Stimulated activated CD4-positive, alpha-beta T cell treated with anti-CD3 and anti-CD28 coated beads, TNF-alpha, amount 100 ng/mL, for 4 hours (primary cell): Measurements from ENCODE around the gene TMEFF2.

Experiments
- DNase-seq, 3 experiments: peaks; one replicate each; pipeline ENCODE4 v3.0.0-alpha.2; 2020; ENCODE audit warnings: low read depth in 3 of 3

TMEFF2 gene

DNA sequence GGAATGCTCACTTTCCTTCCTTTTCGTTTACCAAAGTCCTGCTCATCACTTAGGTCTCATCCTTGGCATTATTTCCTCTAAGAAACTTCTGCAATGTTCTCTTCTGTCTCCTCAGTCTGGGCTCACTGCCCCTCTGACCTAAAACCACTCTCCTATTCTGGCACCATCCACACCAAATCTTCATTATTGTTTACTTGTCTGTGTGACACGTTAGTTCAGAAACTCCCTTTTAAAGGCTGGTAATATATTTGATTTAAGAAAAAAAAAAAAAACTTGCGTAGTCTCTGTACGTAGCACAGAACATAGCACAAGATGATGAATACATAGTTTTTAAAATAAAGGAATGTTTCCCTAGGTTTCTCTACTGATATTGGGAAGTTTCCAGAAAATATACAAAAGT is 229.0 kb downstream of the TMEFF2 start:
- no peak for DNase-seq

DNA sequence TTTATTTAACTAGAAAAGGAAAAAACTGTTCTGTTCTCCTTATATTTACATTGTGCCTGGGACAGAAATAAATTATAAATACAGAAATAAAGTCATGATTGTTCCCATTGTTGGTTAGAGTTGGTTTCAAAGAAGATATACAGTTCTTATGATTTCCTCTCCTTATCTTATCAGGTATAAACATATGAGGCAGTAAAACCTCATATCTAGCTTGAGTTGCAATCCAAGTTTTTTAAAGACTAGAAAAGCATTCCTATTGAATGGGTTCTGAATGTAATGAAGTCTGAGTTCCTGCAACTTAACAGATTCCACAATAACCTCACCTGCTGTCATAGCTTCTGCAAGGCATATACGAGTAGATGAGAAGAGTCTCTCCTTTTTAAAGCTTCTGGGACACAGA is 233.2 kb downstream of the TMEFF2 start:
- no peak for DNase-seq

DNA sequence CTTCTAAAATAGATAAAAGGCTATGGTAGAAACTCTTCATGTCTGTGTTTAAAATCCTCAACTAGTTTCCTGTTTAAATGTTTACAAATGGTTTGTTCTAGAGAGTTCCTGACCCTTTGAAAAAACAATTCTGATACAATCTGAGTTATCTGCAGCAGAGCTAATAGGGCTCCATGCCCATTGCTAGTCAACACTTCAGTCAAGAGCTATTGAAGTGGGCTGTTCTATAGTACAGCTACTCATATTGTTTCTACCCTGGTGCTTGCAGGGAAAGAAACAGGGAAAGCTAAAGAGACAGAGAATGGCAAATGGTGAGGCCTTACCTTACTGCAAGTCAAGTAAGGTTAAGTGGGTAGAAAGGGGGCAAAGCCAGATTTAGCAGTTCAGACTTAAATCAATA is 235.5 kb downstream of the TMEFF2 start:
- DNase-seq: no peak

DNA sequence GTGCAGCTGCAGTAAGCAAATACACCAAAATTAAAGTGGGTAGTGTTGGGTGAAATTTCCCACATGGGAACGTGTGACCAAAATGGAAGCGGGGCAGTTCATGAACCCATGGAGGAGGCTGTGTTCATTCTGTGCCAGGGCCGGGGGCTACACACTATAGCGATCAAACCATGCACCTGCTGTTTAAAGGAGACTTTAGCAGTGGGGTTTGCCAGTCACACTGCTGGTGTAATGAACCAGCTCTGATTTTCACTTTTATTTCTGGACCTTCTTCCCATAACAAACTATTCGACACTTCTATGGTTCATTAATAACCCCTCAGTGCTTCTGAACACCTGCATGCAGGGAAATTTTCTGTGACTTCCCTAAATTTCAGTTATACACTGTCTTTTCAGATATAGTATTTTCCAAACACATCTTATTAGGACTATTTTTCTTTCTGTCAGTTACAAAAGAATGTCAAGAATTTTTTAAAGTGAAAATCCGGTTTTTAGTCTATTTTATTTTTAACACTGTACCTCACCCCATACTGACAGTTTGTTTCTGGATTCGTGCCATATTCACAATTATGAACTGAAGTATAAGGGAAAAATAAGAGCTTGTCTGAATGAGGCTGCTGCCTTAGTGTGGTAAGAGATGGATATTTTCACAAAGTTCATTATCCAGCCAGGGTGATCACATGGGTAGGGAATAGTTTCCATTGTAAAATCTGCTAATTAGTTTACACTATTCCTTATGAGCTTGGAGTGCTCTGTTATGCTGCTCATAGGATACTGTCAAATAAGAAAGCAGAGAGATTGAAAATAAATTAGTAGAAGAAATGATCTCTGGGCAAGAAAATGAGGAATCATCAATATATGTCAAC is 236.5 kb downstream of the TMEFF2 start:
- DNase-seq: no peak

DNA sequence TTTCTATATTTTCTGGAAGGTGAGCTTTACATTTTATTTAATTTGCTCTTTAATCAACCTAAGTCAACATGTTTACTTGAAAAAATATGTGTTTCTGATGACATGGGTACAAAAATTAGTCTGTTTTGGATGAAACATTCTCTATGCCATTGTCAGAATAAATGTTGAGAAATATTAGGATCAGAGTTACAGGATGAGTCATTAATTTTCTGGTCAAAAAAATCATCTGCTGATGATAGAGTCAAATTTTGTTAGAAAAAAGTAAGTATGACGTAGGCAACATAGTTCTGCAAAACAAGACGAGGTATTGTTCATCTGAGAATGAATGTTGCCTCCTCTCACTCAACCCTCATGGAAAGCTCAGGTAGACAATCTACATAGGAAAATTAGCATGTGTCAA is 240.3 kb downstream of the TMEFF2 start:
- DNase-seq: no peak

DNA sequence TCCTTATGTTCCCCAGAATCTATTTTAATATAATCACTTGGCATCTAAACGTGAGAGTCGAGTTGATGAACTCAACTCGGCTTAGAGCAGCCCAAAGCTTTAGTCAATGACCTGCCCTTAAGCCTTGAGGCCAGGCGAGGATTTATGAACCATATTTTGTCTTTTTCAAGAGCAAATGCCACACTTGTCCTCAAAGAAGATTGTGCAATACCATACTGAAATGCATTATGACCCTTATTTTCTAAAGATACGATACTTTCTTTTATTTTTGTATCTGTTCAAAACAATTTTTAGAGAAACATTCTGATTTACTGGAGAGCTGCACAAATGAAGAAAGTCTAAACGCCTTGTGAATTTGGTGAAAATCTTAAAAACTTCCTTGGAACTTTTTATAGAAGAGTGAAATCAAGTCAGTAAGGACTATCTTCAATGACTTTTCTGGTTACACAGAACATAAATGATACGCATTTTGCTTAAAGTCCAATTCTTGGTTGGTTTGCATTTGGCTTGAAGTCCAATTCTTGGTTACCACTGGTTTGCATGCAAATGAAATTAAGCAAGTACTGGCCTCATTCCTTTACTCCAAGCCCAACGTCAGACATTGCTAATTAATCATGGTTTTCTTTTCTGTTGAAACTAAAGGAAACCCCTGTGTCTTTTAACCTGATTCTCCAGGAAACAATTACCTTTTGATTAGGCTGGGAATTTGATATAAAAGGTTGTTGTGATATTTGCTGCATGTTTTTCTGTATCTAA is 242.0 kb downstream of the TMEFF2 start:
- no peak for DNase-seq

DNA sequence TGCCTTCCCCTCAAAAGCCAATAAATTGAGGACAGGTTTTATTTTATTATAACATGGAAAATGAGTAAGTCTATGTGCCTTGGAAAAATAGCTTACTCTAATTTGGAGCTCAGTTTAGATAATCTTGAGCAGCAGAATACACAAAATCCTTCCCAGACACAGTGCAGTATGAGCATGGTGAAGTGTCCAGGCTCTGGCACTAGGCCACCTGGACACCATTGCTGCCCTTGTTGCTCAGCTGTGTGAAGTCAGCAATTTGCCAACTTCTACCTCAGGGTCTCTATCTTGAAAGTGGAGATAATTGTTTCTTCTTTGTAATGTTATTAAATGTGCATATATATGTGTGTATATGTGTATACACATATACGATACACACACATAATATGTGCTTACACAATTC is 242.9 kb downstream of the TMEFF2 start:
- no peak for DNase-seq

DNA sequence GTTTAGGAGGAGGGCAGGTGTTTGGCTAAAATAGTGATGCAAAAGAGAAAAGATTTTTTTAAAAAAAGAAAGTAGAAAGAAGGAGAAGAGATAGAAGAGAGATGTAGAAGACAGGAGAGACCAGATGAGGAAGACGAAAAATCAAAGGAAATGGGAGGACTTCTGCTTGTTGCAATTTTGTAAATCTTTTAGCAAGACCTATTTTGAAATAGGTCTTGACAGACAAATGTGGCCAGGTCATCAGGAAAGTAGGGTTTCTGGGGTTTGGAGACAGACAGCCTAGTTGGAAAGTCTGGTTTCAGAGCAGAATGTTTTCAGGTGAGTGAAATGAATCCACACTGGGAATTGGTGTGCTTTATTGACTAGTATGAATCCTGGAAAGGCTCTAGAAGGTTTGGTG is 243.4 kb downstream of the TMEFF2 start:
- no peak for DNase-seq

DNA sequence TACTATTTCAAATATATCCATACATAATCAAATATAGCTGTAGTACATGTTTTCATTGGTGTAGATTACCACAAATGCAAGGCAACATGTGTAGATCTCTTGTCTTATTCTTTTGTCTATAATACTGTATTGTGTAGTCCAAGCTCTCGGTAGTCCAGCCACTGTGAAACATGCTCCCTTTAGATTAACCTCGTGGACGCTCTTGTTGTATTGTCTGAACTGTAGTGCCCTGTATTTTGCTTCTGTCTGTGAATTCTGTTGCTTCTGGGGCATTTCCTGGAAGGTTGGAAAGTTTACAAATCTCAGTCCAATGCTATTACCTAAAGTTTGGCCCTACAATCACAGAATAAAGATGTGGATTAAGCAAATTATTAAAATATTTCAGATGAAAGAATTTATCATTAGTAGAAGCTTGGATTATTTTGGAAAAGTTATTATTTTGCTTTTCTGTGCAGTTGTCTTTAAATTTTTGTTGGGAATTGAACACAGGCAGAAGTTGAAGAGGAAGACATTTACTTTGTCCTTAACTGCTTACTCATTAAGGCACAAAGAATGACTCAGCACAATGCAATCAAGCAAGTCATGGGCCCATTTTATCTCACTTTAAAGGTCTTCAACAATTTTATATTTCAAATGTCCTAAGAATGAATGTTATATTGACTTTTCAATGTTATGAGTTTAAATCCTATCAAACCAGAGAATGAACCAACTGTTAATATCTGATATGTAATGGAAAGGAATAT is 244.4 kb downstream of the TMEFF2 start:
- DNase-seq: no peak

DNA sequence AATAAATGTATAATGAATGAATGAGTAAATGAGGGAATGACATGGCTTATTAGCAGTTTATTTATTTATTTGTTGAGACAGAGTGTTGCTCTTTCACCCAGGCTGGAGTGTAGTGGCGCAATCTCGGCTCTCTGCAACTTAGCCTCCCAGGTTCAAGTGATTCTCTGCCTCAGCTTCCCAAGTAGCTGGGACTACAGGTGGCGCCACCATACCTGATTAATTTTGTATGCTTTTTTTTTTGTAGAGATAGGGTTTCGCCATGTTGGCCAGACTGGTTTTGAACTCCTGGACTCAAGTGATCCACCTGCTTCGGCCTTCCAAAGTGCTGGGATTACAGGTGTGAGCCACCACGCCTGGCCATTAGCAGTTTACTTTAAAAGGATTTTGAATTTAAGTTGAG is 247.5 kb downstream of the TMEFF2 start:
- DNase-seq: no peak

DNA sequence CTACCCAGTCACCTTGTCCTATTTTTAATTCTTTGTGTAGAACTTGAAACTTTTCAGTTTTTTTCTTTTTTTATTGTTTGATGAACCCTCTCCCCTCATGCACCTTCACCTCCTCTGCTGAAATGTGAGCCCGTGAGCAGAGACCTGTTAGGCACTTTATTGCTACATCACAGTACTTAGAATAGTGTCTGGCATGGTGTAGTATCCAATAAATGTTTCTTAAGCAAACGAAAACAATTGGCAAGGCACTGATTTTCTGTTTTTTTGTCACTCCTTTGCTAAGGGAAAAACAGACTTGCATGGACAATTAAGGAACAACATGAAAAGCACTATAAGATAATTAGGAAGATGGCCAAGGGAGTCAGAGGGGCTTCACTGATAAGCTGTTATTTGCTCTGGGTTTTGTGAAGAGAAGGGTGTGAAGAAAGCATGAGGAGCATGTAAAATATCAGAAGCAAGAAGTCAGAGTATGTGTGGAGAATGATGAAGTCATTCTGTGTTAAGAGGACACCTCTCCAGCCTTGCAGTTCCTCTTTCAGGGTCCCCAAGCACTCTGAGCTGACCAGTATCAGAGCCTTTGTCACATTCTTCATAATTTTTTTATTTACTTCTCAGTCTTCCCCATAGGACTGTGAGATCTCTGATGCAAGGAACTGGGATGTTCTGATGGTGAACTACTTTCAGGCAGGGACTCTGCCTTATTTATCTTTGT is 248.1 kb downstream of the TMEFF2 start:
- no peak for DNase-seq

DNA sequence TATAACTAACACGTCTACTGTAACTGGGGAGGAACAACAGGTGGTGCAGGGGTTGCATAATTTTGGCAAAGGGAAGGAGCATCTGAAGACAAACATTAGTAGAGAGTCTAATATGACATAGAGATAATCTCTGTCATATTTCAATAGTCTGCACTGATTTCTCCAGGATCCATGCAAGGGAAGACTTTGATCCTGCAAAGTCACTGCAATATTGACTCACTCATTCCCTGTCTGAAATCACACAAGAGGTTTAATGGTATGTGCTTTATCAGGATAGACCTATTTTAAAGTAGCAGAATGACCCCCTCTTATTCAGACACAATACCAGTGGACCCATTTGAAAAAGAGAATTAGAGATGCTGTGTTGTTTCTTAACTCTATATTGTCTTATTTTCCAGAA is 249.1 kb downstream of the TMEFF2 start:
- no peak for DNase-seq

DNA sequence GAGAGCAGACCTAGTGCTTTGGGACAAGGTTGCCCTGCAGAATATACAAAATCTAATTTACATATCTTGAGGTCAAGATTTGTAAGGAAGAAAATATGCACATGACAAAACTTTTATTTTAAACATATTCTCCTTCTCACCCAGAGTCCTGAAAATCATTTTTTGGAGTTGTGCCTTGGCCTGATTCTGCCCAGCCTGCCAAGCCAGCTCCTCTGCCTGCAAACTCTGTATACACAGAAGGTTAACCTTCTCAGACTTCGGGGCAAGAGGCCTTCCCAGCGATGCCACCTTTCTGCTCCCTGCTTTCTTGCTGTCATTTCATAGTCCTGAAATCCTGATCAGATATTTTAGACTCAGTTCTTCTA is 252.0 kb downstream of the TMEFF2 start:
- no peak for DNase-seq

DNA sequence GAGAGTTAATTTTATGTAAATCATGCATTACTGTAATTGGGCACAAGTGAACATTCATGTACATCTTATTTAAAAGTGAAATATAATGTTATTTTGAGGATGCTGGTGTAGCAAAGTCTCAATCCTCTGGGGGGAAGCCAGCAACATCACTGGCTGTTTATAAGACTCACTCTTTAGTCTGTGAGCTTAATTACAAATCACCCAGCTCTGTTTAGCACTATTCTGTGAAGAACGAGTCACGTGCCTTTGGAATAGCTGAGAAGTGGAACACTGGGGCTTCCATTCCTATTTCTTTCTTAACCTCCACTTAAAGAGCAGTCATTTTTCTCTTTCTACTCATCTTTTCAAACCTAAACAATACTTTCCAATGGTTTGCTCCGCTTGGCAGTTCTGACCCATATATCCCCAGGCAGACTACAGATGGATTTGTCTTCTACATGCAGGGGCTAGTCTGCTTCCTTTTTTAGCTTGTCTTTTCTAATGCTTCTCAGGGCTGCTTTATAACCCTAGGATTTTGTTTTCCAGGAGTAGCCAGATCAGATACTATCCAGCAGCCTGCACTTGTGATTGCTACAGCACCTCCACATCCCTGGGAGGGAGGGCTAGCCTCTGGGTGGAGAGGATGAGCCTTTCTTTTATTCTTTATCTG is 252.5 kb downstream of the TMEFF2 start:
- no peak for DNase-seq

DNA sequence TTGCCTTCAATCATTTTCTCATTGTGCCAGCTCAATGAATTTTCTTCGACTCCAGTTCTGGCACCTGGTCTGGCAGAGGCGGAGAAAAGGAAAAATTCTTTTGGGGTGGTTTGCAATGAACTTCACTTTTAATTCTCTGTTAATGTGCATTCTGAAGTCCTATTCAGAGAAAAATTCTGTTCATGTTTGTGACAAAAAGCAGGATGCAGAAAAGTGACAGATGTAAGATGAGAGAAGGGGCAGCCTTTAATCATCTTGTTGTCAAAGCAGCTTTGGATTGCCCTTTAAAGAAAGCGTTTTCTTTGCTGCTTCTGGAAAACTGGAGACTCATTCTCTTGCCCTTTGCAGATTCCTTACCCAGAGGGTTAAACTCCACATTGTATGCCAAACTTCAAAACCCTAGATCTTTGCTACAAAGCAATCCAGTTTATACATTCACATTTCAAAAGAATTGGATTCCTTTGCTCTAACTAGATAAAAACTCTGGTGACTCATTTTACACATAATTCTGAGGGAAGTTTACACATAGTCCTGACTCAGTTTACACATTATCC is 253.3 kb downstream of the TMEFF2 start:
- no peak for DNase-seq

DNA sequence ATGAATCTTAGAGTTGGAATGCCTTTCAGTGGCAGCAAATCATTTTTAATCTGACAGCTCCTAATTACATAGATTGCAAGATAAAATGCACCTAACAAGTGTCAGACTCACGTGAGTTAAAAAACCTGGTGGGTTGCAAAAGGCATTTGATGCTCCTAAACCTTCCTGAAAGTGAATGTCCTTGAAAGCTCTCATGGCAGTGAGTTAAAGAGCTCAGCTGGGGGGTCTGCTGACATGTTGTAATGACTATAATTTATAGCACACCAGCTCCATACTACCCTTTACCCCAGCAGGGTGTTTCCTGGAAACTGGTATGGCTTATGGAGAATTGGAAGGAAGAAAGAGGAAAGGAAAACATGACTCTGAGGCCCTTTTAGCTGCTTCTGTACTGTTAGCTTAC is 256.0 kb downstream of the TMEFF2 start:
- DNase-seq: no peak

DNA sequence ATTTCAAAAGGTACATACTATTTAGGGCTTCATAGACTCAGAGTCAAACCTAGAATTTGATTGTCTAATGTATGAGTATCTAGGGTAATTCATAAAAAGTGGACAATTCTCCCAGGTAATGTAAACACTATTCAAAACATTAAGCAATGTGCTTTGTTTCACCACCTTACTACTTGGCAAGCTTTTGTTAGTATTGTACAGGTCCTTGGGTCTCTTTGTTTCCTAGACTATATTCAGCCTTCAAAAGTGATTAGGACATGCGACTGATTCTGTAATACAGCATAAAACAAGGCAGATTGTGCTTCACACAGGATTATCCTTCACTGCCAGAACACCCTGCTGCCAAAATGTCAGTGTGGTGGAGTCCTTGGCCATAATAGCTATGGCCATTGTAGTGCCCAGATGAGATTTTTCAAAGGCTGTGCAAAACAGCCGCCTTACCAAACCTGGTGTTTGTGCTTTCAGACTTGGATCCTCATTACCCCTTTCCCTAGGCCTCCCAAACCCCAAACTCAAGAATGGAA is 257.8 kb downstream of the TMEFF2 start:
- DNase-seq: no peak

DNA sequence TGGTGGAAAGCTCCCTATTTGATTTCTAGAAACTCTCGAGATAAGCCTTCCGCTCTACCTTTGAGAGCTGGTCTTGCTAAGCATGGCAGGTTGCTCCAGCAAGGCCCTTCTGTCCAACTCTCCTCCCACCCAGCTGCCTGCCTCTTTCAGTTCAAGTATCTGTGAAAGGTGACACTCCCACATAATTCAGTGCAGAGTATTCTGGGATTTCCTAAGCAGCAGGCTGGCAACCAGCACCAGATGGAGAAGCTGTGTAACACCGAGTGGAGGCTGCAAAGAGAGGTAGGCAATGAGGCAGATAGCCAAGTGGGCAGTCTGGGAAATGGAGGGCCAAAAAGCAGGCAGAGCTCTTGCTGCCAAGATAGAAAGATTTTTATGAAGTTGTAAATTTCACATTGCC is 259.5 kb downstream of the TMEFF2 start:
- no peak for DNase-seq

DNA sequence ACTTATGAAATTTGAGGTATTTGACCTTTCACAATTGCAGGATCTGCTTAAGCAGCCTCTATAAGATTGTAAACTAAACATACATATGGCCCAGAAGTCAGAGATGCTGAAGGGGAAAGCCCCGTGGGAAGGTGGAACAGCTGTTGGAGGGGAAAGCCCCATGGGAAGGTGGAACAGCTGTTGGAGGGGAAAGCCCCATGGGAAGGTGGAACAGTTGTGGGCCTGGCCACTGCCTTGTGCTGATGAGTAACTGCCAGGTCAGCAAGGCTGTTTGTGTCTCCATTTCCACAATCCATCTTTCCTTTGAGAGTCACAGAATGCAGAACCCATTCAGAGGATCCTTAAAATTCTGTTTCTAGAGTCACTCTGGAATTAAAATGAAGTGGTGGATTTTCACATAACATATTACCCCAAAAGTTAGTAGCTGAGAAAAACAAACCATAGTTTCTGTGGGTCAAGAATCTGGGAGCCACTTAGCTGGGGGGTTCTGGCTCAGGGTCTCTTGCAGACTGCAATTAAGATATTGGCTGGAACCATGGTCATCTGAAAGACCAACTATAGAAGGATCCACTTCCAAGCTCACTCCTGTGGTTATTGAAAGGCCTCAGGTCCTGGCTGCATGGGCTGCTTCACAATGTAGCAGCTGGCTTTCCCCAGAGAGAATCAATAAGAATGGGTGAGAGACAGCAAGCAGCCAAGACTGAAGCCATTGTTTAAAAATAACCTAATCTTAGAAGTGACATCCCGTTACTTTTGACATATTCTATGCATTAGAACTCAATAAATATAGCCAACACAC is 261.2 kb downstream of the TMEFF2 start:
- no peak for DNase-seq

DNA sequence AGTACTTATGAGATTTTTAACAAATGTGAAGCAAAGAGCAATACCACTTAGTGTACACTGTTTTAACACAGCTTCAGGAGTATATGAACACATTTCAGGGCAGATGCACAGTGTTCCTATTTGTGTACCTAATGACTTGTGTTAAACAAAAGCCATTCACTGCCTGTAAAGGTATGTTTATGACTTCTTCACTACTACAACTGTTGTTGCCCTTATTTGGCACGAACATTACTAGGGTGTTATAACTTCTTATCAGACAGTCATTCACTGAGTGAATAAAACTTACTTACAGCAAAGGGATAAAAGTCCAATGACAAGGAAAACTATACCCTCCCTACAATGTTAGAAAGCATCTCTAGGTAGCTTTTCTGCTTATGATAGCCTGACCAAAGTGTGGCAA is 262.4 kb downstream of the TMEFF2 start:
- no peak for DNase-seq
